T47D (cell line): ENCODE data around the gene DCAF8L2.
A peak's percentile ranks its signal among the peaks of the same experiment; 100 is the strongest.
"Not testable (repeated sequence)": the region's sequence is repeated elsewhere in the genome, so short reads cannot be mapped to it uniquely, and the experiment has no call there.

ENCODE experiments used
- DNase-seq, 2 experiments: peaks; one replicate each; pipeline versions ENCODE4 v3.0.0 to v3.0.0-alpha.2; 2011 to 2012; ENCODE audit warnings: low read depth in 1 of 2, low spot score in 1 of 2
- JUND ChIP-seq: IDR thresholded peaks from 2 replicates; pipeline ENCODE4 v1.6.1; 2012; ENCODE audit warnings: low read depth
- in situ Hi-C: cut with HindIII; loops from 2 replicates; pipeline ENCODE4 v1.10.0; 2016; ENCODE audit warnings: low sequenced_read_pairs, low pct_unique_long_range_greater_than_20kb

The DCAF8L2 gene

DNA sequence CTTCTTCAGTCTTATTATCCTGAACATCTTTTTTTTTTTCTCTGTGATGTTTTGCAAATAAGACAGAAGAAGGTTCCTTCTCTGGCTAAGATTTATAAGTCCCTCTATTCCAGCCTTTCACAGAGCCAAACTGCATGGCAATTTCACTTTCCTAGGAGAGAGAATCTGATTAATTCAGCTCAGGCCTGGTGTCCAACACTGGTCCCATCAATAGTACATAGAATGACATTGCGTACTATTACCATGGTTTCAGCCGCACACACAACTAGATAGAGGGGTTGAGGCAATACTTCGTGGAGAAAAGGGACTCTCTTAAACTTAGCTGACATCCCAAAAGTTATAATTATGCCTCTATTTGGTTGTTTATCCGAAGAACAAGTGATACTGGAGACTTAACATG lies 18.5 kb downstream of the DCAF8L2 start:
- TF ChIP-seq JUND: no peak
- in situ Hi-C loops: no loop called here
- no peak for DNase-seq

DNA sequence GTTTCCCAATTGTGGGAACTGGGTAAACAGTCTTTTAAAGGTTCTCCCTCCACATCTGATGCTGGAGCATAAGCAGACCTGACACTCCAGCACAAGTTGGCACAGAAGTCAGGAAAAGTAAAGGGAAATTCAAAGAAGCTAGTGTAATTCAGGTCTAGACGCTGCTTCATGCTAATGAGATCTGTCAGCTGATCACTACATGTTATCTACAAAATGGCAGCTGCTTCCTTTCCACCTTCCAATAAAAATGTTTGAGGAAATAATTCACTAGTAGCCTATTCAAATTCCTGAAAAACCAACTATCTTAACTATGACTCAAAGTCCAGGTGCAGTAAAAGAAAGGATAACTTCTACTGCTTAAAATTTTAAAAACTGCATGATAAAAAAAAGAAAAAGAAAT lies 29.3 kb downstream of the DCAF8L2 start:
- no peak for TF ChIP-seq JUND
- in situ Hi-C loops: no loop called here
- DNase-seq: no peak

DNA sequence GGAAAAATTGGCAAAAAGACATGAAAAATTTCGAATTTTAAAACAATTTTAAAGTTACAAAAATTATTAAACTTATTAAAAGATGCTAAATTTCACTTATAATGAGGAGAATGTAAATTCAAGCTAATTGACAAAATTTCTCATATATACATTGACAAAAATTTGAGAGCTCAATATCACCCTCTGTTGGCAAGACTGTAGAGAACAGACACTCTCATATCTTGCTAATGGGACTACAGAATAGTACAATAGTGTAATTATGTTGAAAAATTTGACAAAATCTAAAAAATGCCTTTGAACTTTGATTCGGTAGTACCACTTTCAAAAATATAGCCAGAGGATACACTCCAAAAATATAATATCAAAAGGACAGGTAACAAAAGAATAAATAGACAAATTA lies 29.8 kb downstream of the DCAF8L2 start:
- in situ Hi-C loops: no loop called here
- peak in 1 of 2 experiments; percentile 12 for DNase-seq
- TF ChIP-seq JUND: no peak

DNA sequence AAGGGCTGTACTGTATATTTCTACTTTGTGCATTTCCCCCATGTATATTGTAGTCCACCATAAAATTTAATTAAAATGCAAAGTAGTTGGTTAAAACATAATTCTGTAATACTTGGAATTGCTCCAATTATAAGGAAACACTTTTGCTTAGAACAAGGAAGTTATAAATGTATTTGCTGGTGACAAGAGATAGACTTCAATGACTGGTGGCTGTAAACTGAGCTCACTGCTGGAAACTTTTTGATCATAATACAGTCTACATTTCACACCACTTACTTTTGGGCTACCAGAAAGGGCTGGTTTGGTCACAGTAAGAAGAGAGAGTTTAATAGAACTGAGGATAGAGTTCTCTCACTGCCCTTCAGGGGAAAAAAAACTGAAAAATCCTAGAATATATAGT lies 32.7 kb downstream of the DCAF8L2 start:
- in situ Hi-C loops: no loop called here

DNA sequence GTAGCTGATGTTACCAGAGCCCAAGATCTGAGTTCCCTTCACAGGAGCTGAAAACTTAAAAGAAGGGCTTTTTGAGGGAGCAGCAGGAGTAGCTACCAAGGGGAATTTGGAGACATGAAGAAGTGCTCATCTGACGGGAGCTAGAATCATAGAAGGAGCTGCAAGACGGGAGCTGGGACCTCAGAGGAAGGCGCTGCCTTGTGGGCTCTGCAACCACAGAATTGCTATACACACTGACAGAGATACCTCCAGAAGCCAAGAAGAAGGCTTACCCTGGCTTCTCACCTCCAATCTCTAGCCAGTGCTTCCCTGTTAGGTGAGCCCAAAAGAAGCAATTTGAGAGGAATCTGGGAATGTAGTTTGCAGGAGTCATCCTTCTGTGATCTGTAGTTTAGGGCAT lies 35.9 kb downstream of the DCAF8L2 start:
- no peak for DNase-seq
- TF ChIP-seq JUND: no peak
- in situ Hi-C loops: no loop called here

More for the DNA sequence above, 32.7 kb downstream of the DCAF8L2 start:
- DNase-seq: no peak
- no peak for TF ChIP-seq JUND

DNA sequence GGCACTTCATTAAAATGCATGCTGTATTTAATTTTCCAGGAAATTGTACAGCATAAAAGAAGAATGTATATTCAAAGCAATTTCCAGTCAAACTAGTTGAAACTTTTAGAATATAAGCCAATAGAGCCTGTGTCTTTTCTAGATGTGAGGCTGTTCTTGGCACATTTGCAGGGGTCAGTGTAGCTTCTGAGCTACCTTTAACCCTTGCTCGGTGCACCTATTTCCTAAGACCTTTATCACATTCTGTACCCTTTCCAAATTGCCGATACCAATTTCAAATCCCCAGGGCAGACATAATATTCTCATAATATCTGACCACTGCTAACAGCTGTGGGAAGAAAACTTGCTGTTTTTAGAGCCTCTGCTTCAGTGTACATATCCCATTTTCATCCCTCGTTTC lies 43.2 kb downstream of the DCAF8L2 start:
- no peak for TF ChIP-seq JUND

DNA sequence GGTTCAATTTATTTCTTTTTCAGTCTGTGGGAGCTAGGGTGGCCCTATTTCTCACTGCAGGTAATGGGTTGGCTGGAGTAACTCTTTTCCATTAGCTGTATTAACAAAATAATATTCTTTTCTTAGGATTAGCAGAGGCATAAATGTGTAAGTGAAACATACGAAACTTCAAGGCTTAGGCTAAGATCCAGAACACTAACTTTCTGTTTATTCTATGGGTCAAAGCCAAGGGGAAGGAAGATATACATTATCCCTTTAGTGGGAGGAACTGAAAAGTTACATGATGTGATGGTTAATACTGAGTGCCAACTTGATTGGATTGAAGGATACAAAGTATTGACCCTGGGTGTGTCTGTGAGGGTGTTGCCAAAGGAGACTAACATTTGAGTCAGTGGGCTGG lies 66.4 kb downstream of the DCAF8L2 start:
- DNase-seq: no peak
- in situ Hi-C loops: no loop called here
- no peak for TF ChIP-seq JUND

More for the DNA sequence above, 43.2 kb downstream of the DCAF8L2 start:
- in situ Hi-C loops: no loop called here
- no peak for DNase-seq

DNA sequence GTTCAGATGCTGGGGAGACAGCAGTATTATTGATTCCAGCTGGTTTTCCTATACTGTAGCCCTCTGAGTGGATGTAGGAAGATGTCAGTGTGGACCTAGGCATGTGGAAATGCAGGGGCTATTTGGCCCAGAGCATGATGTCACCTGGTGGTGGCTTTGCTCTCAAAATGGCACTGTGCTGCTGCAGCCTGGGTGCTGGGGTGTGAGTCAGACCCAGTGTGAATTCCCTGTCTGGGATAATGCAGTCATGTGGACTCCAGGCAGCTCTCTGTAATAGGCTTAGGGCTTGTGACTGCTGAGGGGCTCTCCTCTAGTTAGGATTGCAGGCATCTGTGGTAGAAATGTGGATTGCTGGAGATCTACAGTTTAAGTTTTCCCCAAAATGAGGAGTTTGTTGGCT lies 70.7 kb downstream of the DCAF8L2 start:
- in situ Hi-C loops: no loop called here

DNA sequence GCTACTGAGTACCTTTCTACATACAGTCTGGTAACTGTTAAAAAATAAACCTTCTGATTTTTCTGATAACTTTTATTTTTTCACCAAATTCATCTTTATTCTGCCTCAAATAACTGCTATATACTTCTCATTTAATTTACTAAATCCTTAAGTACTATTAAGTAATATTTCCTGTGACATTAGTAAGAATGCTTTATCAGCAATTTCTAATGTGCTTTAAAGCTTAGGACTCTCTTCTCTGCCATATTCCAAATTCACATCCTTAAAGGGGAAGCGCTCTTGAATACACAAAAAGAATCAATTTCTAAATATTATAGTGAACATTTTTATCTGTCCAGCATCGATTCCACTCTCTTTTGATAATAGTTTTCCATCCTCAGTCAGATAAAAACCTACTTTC lies 81.1 kb downstream of the DCAF8L2 start:
- no peak for DNase-seq
- in situ Hi-C loops: no loop called here
- TF ChIP-seq JUND: no peak

More for the DNA sequence above, 70.7 kb downstream of the DCAF8L2 start:
- TF ChIP-seq JUND: no peak
- no peak for DNase-seq

DNA sequence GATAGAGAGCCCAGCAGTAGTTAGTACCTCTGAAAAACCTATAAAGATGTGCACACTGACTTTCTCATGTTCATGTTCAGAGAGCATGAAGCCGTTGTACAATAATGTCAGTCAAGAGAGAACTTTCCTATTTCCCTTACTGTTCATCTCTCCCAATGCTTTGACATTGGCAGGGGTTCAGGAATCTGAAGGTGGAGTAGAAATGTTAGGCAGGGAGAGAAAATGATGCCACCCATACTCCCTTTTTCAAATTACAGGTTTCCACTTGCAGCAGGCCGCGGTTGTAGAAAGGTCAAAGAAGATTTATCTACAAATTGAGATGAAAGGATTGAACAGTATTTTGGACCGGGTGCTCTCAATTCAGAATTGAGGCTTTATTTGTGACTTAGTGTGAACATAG lies 84.3 kb downstream of the DCAF8L2 start:
- TF ChIP-seq JUND: no peak
- in situ Hi-C loops: no loop called here

DNA sequence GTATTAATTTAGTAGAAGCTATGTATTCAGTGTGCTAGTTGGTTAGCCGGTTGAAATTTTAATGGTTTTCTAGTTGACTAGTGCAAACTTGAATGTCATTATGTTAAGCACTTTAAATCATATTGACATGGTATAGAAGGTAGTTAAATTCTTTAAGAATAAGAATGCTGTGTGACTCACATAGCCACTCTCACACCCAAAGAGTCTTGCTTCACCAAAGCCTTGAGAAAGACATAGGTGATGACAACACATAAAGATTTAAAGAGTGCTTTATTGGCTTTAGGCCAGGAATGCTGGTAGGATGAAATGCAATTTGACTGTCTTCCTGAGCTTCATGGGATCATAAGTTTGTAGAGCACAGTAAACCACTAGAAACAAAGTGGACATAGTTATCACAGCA lies 85.3 kb downstream of the DCAF8L2 start:
- TF ChIP-seq JUND: no peak
- in situ Hi-C loops: no loop called here
- DNase-seq: no peak

More for the DNA sequence above, 84.3 kb downstream of the DCAF8L2 start:
- no peak for DNase-seq

DNA sequence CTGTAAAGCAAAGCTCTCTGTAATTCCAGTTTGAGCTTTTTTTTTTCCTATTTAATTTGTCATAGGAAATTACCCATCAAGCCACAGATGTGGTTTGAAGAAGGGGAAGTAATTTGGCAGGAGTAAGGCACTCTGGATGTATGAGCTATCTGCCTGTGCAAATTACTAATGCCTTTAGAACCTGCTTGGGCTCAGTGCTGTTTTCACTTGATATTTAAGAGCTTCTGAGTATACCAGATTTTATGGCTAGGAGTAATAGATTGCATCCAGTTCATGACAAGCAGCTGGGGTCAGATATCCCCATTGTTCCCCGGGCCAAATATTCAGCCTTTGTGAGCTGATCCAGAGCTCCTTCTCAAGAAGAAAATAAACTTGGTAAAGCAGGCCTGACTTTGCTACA lies 89.1 kb downstream of the DCAF8L2 start:
- TF ChIP-seq JUND: no peak
- in situ Hi-C loops: no loop called here
- DNase-seq: no peak

DNA sequence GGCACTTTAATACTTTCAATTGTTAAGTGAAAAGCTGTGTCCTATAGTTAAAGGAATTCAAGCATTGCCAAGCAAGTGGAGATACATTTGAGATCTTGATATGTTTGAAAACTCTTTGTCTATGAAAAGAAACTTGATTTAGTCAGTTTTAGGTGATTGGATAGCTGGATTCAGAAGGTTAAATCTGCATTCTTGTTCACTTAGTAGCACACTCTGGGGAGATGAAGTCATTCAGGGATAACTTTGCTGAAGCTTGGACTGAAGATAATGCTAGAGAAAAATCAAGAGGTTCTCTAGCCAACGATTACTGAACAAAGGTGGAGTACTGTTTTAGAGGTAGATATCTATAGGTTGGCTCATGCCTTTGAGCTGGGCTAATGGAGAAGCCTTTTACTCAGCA lies 90.6 kb downstream of the DCAF8L2 start:
- no peak for DNase-seq
- in situ Hi-C loops: no loop called here
- TF ChIP-seq JUND: no peak

DNA sequence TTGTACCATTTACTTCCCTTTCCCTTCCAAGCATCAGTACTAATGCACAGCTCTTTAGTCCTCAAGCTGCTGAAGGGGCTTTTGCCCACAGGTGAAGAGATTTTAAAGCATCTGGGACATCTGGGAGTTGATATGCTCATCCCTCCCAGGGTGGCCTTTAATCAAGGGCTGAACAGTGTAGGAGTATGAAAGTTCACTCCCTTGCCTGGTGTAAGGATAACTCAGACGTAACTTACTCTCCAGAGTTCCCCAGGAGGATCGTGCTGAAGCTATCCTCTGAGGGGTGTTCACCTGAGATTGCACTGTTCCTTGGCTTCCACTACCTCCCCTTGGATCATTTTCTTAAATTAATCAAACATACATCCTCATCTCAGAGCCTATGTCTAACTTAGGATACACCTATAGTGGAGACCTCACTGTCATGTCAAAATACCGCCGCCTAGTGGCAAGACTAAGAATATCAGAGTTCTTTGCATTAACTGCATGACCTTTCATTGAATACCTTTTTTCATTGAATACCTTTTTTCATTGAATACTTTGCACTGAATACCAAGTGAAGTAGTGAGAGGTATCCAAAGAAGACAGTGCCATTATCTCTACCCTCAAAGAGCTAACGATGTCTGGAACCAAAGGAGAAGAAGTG lies 93.5 kb downstream of the DCAF8L2 start:
- peak in 1 of 2 experiments; percentile 12 for DNase-seq
- in situ Hi-C loops: not testable (repeated sequence)
